ENCODE data around the gene POM121.

GRCh38 chr7:72924733-72925545, at the start of gene POM121:
- 0 out of 2 replicates have a peak, but pooled peaks have one; percentile 63 for TF ChIP-seq ZC3H10 (CRISPR knock-in tag; IDR thresholded peaks at IDR 0.05)
- TF ChIP-seq TOX (CRISPR knock-in tag; IDR thresholded peaks at IDR 0.05; ENCODE audit: borderline replicate concordance), result no peak
- TF ChIP-seq ZFP3 (CRISPR knock-in tag; IDR thresholded peaks at IDR 0.05), result peak; percentile 20; the same call in 1 of the 2 replicates
- no peak for TF ChIP-seq ZFP30 (CRISPR knock-in tag; IDR thresholded peaks at IDR 0.05)
- no peak for TF ChIP-seq CSRNP3 (CRISPR knock-in tag; IDR thresholded peaks at IDR 0.05)
- TF ChIP-seq, protein P1, sequence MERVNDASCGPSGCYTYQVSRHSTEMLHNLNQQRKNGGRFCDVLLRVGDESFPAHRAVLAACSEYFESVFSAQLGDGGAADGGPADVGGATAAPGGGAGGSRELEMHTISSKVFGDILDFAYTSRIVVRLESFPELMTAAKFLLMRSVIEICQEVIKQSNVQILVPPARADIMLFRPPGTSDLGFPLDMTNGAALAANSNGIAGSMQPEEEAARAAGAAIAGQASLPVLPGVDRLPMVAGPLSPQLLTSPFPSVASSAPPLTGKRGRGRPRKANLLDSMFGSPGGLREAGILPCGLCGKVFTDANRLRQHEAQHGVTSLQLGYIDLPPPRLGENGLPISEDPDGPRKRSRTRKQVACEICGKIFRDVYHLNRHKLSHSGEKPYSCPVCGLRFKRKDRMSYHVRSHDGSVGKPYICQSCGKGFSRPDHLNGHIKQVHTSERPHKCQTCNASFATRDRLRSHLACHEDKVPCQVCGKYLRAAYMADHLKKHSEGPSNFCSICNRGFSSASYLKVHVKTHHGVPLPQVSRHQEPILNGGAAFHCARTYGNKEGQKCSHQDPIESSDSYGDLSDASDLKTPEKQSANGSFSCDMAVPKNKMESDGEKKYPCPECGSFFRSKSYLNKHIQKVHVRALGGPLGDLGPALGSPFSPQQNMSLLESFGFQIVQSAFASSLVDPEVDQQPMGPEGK (CRISPR knock-in tag; IDR thresholded peaks at IDR 0.05; ENCODE audit: borderline replicate concordance), result no peak

All from SK-N-SH treated with all-trans-retinoic acid at 6 μM for 48 hours (cell line).